GM21619 (cell line): Measurements from ENCODE around the gene LFNG.

Source experiments
- ATAC-seq: cut with Tn5 transposase; IDR thresholded peaks from one replicate; pipeline ENCODE4 v1.9.1; 2021; ENCODE audit not compliant: unreplicated experiment

LFNG gene

DNA sequence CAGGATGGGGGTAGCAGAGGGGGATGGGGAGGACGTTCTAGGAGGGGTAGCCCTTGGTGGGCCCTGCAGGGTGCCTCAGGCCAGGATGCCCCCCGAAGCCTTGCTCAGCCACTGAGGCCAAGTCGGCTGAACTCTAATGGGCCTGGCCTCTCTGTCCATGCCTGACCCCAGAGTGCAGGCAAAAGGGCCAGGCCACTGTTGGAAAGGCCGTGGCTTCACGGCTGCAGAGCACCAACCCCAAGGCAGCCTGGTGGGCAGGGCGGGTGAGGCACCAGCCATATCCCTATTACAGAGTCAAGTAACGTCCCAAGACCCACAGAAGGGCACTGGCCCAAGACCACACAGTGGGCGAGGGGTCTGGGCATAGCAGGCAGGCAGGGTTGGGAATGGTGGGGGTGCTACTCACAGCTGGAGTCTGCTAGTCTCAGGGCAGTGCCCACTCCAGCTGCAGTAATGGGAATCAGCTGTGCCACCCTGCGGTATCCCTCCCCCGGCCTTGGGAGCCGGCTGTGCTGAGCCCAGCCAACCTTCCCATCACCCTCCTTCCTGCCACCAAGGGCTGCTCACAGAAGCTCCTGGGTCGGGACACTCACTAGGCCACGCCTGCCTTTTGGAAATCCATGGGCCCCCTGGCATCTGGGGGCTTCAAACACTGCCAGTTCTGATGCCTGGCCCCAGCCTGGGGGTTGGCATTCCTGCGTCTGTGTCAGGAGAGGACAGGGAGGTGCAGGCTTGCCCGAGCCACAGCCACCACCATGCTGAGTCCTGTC is 4.0 kb upstream of the LFNG start:
- ATAC-seq, result no peak

DNA sequence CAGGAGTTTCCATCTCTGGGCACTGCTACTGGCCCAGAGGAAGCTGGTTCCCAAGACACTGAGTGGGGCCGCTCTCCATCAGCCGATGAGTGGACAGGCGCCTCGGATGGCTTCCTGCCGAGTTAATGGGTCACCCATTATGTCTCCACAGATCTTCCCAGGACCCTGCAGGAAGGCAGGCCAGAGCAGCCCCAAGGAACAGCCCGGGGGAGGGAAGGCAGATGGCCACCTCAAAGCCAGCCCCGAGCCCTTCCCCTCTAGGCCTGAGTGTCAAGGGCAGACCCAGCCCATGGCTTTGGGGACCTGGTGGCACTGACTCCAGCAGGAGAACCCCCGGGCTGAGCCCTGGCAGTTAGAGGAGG is 3.4 kb upstream of the LFNG start:
- no peak for ATAC-seq

DNA sequence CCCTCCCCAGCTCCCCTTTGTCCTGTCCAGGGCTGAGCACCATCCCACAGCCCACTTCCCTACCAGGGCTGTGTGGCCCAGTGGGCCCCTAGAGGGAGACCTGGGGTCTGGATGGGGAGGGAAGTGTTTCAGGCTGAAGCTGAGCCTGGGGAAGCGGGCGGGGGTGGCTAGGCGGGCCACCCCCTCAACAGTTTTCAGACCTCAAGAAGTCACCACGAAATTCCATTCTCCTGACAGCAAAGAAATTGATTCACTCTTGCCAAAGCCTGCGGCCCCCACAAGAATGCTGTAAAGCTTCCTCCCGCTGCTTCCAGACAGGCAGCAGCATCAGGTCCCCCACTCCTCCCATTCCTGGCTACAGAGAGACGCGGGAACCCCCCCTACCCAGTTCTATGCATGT is 2.5 kb upstream of the LFNG start:
- ATAC-seq, result no peak

DNA sequence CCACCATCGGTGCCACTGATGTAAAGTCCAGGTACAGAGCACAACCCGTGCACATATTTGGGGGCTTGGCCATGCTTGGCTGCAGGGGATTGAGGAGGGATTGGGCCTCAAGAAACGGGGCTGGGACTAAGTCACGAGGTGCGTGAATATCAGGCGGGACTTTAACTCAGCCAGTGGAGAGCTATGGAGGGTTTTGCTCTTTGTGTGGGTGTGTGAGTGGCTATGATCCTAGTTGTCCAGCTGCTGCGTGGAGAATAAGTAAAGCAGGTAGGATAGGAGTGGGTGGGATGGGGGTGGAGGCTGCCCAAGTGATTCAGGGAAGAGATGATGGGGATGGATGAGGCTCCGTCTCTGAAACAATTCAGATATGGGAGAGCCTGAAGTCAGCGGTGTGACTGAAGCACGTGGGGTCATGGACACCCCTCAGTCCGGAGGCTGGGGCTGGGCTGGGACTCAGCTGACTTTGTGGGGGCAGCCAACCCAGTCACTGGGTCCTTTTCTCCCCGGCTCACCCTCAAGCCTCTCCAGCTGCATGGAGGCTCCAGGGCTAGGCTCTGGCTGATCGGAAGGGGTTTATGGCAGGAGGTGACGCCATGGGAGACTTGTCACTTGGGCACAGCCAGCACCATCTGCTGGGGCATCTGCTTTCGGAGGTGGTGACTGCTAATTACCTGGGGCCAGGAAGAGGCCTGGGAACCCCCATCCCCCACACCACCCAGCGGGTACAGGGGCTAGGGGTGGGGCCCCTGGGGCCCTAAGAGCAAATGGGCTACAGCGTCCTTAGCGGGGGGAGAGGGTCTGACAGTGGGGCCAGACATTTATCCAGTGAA is 1.7 kb upstream of the LFNG start:
- no peak for ATAC-seq

DNA sequence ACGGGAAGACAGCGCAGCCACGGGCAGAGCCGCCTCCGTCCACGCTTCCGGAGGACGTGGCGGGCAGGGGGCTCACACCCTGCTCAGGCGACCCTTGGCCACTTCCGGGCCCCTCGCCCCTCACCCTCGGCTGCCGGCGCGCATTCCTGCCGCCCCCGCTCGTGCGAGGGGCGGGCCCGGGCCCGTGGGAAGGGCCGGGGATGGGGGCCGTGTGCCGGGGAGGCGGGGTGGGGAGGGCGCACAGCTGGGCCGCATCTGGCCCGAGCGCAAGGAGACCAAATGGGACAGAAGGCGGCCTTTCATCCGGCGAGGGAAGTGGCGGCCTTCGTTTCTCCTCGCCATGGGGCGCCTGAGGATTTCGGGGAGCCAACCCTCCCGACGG is 846 bp upstream of the LFNG start:
- no peak for ATAC-seq

DNA sequence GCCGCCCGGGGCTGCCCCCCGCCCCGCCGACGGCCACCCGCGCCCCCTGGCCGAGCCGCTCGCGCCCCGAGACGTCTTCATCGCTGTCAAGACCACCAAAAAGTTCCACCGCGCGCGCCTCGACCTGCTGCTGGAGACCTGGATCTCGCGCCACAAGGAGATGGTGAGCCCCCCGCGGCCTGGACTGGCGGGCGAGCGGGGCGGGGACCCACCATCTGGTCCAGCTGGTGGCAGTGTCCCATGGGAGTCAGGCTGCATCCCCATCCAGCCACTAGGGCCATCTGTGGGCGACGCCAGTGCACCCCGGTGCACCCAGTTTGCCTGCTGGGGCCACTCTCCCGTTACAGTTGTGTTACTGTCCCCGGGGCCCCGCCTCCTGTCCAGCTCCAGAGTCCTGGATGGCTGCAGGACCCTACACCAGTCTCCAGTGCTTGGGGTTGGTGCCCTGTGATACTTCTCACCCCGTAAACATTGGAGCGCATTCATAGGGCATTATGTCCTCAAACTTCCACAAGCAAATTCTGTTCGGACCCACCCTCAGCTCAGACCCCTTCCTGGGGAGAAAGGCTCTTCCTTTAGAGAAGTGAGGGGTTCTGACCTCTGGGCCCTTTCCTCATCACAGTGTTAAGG is 672 bp downstream of the LFNG start:
- no peak for ATAC-seq

DNA sequence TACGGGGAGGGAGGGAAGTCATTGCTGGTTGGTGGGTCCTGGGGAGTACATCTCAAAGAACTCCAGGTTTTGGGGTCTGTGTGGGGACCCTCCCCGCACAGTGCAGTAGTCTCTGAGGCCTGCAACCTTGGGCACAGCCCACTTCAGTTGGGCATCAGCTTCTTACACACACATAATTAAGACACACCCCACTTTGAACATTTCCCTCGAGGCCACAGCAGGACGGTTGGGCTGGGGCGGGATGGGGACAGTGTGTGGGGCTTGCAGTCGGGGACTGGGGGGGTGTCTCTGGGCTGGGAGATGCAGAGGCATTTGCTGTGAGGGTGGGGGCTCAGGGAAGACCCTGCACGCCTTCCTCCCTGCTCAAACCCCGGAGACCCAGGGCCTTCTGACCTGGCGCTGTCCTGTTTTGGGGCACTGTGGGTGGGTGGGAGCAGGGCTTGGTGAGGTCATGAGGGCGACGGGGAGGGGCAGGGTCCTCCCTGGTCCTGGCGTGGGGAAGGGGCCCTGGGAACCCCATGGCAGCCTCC is 1.3 kb downstream of the LFNG start:
- no peak for ATAC-seq

DNA sequence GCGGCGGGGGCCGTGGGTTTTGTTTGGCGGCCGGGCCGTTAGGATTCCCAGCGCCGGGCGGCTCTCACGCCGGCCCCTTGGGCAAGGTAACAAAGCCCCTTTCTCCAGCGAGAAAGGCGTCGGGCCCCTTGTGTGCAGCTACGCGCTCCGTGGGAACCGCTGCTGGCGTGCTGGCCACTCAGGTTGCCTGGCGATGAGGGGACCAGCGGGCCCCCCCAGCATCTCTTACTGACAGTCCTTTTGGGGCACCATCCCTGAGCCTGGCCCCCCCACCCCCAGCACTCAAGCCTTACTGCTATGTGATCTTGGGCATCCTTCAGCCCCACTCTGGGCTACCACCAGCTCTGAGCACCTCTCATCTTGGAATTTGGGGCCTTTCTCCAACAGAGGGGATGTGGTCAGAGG is 1.8 kb downstream of the LFNG start:
- ATAC-seq, result no peak

DNA sequence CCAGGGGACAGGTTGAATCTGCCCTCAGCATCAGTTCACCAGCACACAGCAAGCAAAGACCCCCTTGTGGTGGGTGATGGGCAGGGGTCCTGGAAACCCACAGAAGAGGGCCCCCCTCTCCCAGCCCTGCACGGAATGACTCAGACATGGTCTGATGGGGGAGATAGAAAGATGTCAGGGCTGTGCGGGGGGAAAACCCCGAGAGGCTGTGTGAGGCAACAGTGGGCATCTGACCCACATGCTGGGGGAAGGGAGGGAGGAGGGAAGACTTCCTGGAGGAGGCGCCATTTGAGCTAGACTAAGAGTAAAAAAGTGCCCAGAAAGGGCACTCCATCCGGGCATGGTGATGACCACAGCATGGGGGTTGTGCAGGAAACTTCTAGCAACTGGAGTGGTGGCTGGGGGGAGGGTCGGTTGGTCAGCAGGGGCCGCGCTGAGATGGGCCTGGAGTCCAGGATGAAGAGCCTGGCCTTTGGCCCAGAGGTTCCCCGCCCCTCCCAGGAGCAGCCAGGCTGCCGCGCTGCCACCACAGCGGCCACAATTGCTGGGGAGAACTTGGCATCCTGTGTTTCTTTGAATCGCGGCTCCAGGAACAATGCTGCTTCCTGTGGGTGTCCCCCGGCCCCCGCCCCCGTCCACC is 2.5 kb downstream of the LFNG start:
- no peak for ATAC-seq

DNA sequence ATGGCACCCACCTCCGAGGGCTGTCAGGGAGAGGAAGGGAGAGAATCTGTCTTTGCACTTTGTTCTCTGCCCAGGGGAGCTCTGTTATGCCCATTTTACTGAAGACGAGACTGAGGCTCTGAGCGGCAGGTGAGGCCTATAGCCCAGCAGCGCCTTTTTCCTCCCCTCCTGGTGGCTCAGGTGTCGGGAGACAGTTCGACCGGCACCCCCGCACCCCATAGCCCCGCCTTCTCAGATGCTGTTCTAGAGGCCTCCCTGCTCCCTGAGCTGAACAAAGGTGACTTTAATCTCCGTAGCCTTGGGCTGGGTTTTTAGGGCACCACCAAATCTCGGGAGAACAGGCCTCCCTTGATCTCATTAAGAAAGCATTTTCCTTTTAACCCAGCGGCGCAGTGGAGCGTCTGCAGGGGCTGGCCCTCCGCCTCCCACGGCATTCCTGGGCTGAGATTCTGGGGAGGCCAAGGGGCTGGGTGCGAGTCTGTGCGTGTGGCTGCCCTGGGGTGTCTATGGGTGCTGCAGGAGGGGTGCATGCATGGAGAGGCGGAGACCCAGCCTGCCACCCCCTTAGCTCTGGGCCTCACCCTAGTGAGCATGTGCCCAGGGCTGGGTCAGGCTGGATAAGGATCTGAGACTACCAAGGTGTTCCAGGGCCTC is 3.3 kb downstream of the LFNG start:
- no peak for ATAC-seq

DNA sequence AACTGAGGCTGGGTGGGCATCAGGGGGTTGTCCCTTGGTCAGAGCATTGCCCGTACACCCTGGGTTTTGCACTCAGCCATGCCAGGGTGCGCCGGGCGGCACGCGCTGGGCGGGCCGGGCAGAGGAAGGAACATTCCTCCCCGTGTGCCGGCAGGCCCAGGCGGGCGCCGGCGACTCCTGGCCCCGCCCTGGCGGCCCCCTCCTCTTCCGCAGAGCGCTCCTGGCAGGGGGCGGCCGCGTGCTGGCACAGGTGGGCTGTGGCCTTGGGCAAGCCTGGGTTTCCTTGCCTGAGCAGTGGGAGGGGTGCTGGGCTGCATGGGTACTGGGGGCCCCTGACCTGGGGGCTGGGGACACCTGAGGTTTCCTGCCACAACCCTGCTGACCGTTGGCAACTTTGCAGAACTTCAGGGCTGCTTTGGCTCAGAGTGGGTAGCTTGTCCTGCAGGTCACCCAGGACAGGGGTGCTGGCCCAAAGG is 3.9 kb downstream of the LFNG start:
- no peak for ATAC-seq

DNA sequence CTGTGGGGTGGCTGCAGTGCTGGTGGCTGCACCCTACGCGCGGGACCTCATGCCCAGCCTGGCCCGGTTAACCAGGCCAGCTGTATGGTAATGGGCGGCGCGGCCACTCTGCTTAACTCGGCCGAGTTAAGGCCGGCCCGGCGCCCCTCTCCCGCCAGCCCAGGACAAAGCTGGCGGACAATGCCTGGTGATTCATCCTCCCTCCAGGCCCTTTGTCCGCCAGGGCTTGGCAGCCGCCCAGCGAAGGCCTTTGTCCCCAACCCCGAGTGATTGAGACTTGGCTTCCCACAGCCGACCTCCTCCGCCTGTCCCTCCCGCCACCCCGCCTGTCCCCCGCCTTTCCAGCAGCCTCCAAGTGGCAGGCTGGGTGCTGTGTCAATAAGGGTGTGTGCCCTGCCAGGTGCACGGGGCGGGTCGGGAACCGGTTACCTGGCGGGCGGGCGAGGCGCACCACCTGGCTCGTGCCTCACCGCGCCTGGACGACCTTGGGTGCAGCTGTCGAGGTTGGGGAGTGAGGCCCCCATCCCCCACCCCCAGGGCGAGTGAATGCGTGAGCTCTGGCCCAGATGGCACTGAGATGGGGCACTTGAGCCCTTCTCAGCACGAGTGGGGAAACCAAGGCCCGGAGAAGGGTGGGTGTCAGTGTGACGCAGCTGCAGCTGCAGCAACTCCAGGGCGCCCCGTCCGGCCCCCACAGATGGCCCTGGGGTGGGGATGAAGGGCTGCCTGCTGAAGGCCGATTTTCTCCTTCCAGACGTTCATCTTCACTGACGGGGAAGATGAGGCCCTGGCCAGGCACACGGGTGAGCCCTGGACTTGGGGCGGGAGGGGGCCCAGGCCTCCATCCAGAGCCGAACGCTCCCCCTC is 4.6 kb downstream of the LFNG start:
- no peak for ATAC-seq

DNA sequence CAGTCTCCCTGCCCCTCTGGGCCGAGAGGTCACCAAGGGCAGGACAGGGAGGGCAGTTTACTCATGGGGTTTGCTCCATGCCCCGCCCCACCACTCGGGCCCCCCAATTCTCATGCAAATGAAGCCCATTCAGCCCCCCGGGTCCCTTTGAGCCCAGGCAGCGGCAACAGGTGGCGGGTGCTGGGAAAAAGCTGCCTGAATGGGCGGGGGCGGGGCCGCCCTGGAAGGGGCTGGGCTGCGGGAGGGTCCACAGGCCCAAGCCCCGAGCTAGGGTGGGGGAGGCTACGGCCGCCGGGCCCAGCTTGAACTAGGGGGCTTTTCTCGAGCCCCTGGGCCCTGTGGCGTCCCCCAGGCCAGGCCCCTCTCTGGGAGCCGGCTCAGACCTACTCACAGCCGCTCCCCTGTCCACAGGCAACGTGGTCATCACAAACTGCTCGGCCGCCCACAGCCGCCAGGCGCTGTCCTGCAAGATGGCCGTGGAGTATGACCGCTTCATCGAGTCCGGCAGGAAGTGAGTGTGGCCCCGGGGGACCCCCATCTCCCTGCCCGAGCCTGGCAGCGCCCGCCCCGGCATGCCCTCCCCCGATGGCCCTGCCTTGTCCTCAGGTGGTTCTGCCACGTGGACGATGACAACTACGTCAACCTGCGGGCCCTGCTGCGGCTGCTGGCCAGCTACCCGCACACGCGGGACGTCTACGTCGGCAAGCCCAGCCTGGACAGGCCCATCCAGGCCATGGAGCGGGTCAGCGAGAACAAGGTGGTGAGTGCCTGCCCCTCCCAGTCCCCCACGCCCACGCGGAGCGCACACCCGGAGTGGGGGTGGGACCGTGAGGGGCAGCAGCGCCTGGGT is 5.5 kb downstream of the LFNG start:
- ATAC-seq, result no peak

DNA sequence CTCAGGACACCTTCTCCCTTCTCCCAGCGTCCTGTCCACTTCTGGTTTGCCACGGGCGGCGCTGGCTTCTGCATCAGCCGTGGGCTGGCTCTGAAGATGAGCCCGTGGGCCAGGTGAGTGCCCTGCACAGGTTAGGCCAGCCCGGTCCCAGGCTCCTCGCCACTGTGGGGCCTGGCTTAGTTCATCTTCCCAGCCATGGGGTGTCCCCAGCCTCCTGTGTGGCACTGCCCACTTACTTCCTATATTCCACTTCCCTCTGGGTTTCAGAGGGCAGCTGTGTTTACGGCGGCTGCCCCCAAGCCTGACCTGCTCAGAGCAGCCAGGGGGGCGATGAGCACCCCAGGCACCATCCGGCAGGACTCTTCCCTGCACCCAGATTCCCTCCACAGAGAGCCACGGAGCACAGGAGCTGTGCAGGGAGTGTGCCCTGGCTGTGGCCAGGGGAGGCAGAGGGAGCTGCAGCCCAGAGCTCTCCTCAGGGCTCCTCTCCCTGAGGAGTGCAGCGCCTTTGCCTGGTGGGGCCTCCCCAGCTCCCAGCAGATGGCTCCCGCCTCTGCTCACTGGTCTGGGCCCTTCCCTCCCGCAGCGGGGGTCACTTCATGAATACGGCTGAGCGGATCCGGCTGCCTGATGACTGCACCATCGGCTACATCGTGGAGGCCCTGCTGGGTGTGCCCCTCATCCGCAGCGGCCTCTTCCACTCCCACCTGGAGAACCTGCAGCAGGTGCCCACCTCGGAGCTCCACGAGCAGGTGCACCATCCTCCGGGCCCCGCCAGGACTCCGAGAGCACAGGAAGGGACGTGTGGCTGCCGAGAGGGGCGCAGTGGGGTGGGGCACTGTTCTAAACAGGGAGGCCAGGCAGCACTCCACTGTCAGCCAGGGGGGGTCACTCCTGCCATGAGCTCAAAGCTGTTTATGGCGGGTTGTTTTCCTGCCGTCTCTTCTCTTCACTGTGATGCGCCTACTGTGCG is 6.4 kb downstream of the LFNG start:
- ATAC-seq, result no peak

DNA sequence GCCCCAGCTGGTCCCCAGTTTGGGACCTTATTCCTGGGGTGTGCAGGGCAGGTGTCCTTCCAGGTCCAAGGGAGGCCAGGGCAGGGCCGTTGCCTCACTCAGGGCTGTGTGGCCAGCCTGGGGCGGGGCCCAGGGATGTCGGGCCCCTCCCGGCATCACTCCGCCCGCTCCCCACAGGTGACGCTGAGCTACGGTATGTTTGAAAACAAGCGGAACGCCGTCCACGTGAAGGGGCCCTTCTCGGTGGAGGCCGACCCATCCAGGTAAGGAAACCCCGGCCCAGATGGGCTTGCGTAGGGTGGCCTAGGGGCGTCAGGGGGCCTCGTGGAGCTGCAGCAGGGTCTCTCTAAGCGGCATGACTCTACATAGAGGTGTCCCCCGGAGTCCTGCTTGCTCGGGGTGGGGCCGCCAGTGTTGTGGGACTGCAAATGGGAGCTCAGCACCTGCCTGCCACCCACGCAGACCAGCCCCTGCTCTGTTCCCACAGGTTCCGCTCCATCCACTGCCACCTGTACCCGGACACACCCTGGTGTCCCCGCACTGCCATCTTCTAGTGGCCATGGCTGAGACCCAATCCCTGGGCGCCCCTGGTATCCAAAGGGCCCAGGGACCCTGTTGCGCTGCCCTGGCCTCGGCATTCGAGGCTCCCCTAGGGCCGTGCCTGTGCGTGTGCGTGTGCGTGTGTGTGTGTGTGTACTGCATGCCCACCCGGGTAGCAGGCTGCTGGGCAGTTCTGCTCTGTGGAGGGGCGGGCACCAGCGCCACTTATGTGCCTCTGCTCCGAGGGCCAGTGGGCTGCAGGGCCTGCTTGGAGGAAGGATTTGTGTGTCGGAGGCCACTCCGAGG is 7.3 kb downstream of the LFNG start:
- ATAC-seq, result no peak

DNA sequence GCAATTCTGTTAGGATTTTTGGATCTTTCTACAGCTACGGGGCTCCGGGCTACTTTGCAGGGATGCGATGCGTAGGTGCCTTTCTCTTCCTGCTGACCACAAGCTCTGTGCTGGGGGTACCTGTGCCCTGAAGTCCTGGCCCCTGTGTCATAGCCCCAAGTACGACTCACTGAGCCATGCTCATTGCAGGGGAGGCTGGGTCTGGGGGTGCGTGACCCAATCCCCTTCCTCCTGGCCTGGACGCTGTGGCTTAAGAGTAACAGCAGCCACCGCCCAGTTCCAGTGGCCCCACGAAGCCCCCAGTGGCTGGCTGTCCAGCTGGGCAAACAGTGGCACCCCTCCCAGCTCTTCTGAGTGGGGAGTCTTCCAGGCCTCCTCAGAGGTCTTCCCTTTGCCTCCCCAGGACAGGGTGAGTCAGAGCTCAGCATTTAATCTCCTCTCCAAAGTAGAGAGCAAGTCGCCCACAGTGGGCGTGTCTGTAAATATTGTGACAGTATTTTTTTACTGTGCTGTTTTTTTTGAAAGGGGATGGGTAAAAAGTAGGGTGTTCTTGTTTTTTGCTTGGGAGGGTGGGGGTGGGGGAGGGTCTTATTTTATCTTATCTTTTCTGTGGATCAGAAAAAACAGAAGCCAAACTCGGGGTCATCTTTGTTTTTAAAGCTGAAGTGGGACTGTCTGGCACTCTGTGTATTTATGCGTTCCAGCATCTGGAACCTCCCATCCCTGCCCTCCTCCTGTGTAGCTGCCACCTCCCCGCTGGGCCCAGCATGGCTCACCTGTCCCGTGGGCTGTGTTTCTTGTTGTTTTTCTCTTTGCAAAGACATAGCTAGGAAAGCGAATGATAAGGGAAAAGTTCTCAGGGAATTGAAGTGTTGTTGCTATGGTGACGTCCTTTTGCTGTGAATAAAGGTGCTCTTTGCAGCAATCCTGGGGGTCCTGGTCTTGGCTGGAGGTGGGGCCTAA is 8.2 kb downstream of the LFNG start:
- ATAC-seq, result no peak
